Measurements from ENCODE around the gene NHLRC1. TPM values are rescaled to one million over a fixed set of nuclear protein-coding genes. Genes with fewer than 3 reads are reported as not detected.
A peak's percentile ranks its signal among the peaks of the same experiment; 100 is the strongest.

Gene NHLRC1
- 1.6 and 2.1 TPM in 2 replicates for total RNA-seq (2022)
- Bru-seq, nascent RNA, result percentile 66 among the genes with signal in this experiment
- BruChase-seq, experiment 1, labeled RNA remaining after a 2-hour chase, result percentile 51 among the genes with signal in this experiment
- percentile 38 among the genes with signal in this experiment for BruChase-seq, experiment 2, labeled RNA remaining after a 6-hour chase
- long read RNA-seq, partial matches to known transcripts, result 0 of 2 reads
- long read RNA-seq, other reads (novel, unspliced or antisense), result 0 of 2 reads

DNA sequence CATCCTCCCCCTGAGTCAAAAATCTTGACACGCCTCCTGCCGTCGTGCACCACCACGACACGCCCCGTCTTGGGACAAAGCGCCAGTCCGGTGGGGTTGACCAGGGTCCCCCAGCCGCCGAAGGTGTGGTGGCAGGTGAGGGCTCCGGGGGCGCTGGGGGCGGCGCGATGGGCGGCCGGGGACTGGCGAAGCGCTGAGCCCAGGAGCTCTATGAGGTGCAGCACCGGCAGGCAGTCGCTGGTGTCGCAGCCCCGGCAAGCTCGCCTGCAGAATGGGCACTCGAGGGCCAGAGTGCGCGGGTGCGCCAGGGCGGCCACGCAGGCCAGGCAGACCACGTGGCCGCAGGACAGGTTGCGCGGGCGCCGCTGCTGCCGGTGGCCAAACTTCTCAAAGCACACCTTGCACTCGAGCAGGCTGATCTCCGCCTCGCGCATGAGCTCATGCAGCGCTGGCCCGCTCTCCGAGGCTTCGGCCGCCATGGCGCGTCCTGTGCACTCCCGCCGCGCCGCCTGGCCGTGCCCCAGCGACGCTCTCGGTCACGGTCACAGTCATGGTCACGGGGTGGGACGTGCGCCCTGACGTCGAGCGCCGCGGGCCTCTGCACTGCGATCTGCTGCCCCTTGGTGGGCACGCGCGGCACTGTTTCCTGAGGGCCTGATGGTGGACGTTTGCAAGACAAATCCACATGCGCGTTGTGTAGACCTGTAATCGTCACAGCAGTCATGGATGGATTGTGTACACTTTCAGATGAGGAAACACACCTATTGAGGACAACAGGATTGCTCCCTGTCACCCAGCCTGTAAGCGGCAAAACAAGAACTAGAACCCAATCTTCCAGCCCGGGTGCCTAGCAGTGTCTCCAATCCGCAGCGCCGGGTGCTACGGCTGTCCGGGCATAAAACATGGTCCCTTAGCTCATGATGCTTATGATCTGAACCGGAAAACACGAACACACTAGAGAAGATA lies at the start of gene NHLRC1:
NHLRC1 (minus strand) TSS at position 550 of the 966 bp plus-strand sequence; CDS start at position 479, 71 bp downstream.
- POLR2A ChIA-PET, result no interaction called here
- CTCF ChIA-PET, result interaction anchor here (1.0 to 2.6 kb wide), 6 partner anchors 13 to 539 kb away, joined by 3 to 10 read pairs (median 3); no protein-coding TSS in a partner anchor

DNA sequence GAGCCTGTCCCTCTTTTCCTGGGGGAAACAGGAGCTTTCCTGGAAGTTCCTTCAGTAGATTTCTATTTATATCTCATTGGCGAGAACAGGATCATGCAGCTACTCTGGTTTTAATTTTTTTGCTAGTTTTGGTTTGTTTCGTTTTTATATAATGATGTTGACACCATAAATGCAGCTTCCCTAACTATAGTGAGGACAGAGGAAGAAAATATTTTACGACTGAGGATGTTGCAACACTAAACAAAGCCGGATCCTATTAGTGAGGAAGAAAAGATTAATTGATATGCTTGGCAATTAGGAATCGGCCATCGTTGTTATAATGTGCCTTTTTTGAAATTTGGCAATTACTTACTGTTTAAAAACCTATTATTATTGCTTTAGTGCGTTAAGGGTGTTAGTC lies 49.4 kb upstream of the NHLRC1 start:
- no peaks in the 10 kb centered on the region for H3K36me3 ChIP-seq (ENCODE audit: control insufficient read depth, insufficient read depth, low read length)
- CTCF ChIA-PET, result no interaction called here

More for the DNA sequence above, at the start of gene NHLRC1:
- Mint-ChIP-seq H3K9me3 (ENCODE audit: unreplicated experiment) (no peaks in the 10 kb centered on the region), H3K36me3 (ENCODE audit: insufficient read depth, unreplicated experiment) (peaks cover 6% of the 10 kb centered on the region), H3K27ac (ENCODE audit: unreplicated experiment) (peak within 1 kb of the TSS; percentile 52), H3K4me3 (ENCODE audit: unreplicated experiment) (peak within 1 kb of the TSS; percentile 76), H3K27me3 (ENCODE audit: insufficient read depth, unreplicated experiment) (peaks cover 3% of the 10 kb centered on the region), H3K4me1 (ENCODE audit: low read depth, unreplicated experiment) (peaks cover 7% of the 10 kb centered on the region)
- TF ChIP-seq, protein P1, sequence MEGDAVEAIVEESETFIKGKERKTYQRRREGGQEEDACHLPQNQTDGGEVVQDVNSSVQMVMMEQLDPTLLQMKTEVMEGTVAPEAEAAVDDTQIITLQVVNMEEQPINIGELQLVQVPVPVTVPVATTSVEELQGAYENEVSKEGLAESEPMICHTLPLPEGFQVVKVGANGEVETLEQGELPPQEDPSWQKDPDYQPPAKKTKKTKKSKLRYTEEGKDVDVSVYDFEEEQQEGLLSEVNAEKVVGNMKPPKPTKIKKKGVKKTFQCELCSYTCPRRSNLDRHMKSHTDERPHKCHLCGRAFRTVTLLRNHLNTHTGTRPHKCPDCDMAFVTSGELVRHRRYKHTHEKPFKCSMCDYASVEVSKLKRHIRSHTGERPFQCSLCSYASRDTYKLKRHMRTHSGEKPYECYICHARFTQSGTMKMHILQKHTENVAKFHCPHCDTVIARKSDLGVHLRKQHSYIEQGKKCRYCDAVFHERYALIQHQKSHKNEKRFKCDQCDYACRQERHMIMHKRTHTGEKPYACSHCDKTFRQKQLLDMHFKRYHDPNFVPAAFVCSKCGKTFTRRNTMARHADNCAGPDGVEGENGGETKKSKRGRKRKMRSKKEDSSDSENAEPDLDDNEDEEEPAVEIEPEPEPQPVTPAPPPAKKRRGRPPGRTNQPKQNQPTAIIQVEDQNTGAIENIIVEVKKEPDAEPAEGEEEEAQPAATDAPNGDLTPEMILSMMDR (IDR thresholded peaks at IDR 0.05; ENCODE audit: insufficient read depth in 1 of 2, low read depth in 1 of 2, low read length in 1 of 2, severe bottlenecking in 1 of 2, unreplicated experiment in 1 of 2), result peak; percentile 80 to 92
- H3K4me3 ChIP-seq (ENCODE audit: low read depth, low read length), result peak within 1 kb of the TSS; percentile 70
- no peaks in the 10 kb centered on the region for H3K36me3 ChIP-seq (ENCODE audit: control insufficient read depth, insufficient read depth, low read length)
- H3K27me3 ChIP-seq (replicated peaks; ENCODE audit: control insufficient read depth, insufficient read depth, low read length), result no peaks in the 10 kb centered on the region; the same call in 1 of the 2 replicates
- BruUV-seq (replicated peaks), result no TSS peak
- peaks cover 7% of the 10 kb centered on the region; the same call in 1 of the 2 replicates for H3K4me1 ChIP-seq
- intact Hi-C loops (cut with micrococcal nuclease; ENCODE audit: unreplicated experiment), result loop anchor here (1.0 to 10.0 kb wide), 8 partner anchors 31 to 966 kb away; partner anchors contain the start of gene KIF13A
- DNase-seq, result peak; percentile 81 to 90
- no peaks in the 10 kb centered on the region for H3K9me3 ChIP-seq

DNA sequence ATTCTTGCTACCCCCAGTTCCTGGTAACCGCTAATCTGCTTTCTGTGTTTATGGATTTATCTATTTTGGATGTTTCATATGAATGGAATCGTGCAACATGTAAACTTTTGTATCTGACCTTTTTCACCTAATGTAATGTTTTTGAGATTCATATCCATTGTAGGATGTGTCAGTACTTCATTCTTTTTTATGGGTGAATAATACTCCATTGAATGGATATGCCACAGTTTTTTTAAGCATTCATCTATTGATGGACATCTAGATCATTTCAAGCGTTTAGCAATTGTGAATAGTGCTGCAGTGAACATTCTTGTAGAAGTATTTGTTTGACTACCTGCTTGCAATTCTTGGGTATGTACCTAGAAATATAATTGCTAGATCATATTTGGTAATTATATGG lies 45.8 kb upstream of the NHLRC1 start:
- no peaks in the 10 kb centered on the region for H3K9me3 ChIP-seq
- Mint-ChIP-seq H3K36me3 (ENCODE audit: insufficient read depth, unreplicated experiment) (peaks cover 11% of the 10 kb centered on the region), H3K9me3 (ENCODE audit: unreplicated experiment) (no peaks in the 10 kb centered on the region), H3K4me3 (ENCODE audit: unreplicated experiment) (no peak overlapping the region), H3K27ac (ENCODE audit: unreplicated experiment) (no peak overlapping the region), H3K4me1 (ENCODE audit: low read depth, unreplicated experiment) (no peaks in the 10 kb centered on the region), H3K27me3 (ENCODE audit: insufficient read depth, unreplicated experiment) (no peaks in the 10 kb centered on the region)
- POLR2A ChIA-PET, result no interaction called here
- no peaks in the 10 kb centered on the region for H3K27me3 ChIP-seq (replicated peaks; ENCODE audit: control insufficient read depth, insufficient read depth, low read length)
- no peak for DNase-seq
- TF ChIP-seq, protein P1 (IDR thresholded peaks at IDR 0.05; ENCODE audit: insufficient read depth in 1 of 2, low read depth in 1 of 2, low read length in 1 of 2, severe bottlenecking in 1 of 2, unreplicated experiment in 1 of 2), result no peak
- no peaks in the 10 kb centered on the region for H3K36me3 ChIP-seq (ENCODE audit: control insufficient read depth, insufficient read depth, low read length)
- BruUV-seq (replicated peaks), result no TSS peak
- no peaks in the 10 kb centered on the region for H3K4me1 ChIP-seq
- intact Hi-C loops (cut with micrococcal nuclease; ENCODE audit: unreplicated experiment), result no loop called here
- no peak overlapping the region for H3K4me3 ChIP-seq (ENCODE audit: low read depth, low read length)
- CTCF ChIA-PET, result no interaction called here

More for the DNA sequence above, 49.4 kb upstream of the NHLRC1 start:
- Mint-ChIP-seq H3K4me3 (ENCODE audit: unreplicated experiment) (no peak overlapping the region), H3K27me3 (ENCODE audit: insufficient read depth, unreplicated experiment) (no peaks in the 10 kb centered on the region), H3K27ac (ENCODE audit: unreplicated experiment) (no peak overlapping the region), H3K4me1 (ENCODE audit: low read depth, unreplicated experiment) (no peaks in the 10 kb centered on the region), H3K9me3 (ENCODE audit: unreplicated experiment) (no peaks in the 10 kb centered on the region), H3K36me3 (ENCODE audit: insufficient read depth, unreplicated experiment) (peaks cover 11% of the 10 kb centered on the region)
- no peaks in the 10 kb centered on the region for H3K27me3 ChIP-seq (replicated peaks; ENCODE audit: control insufficient read depth, insufficient read depth, low read length)
- no peaks in the 10 kb centered on the region for H3K9me3 ChIP-seq
- intact Hi-C loops (cut with micrococcal nuclease; ENCODE audit: unreplicated experiment), result no loop called here
- no TSS peak for BruUV-seq (replicated peaks)
- DNase-seq, result no peak
- H3K4me1 ChIP-seq, result no peaks in the 10 kb centered on the region
- TF ChIP-seq, protein P1 (IDR thresholded peaks at IDR 0.05; ENCODE audit: insufficient read depth in 1 of 2, low read depth in 1 of 2, low read length in 1 of 2, severe bottlenecking in 1 of 2, unreplicated experiment in 1 of 2), result no peak
- no peak overlapping the region for H3K4me3 ChIP-seq (ENCODE audit: low read depth, low read length)
- POLR2A ChIA-PET, result no interaction called here

Measured in Caco-2 (cell line).